Measurements from ENCODE around the gene ANO10. TPM values are rescaled to one million over a fixed set of nuclear protein-coding genes. Genes with fewer than 3 reads are reported as not detected.

The ANO10 gene
- total and polyA plus RNA-seq, 7 donors, result 9.0 to 30.5 (median 16.8) TPM

- intact Hi-C loops (cut with DNase I), result no loop called here
Measured at GRCh38 chr3:43425829-43426228, 196.0 kb downstream of the ANO10 start.

GRCh38 chr3:43423639-43424038 lies 198.2 kb downstream of the ANO10 start:
- Histone ChIP-seq H3K4me3 (no peak overlapping the region), H3K27ac (peak overlapping the region in 3 of 4 donors; percentile 31 to 78 (median 59)), H3K36me3 (no peaks in the 10 kb centered on the region), H3K27me3 (no peaks in the 10 kb centered on the region), H3K9me3 (no peaks in the 10 kb centered on the region), H3K4me1 (peaks cover 0 to 39% (median 29%) of the 10 kb centered on the region in 4 donors)
- no peak for TF ChIP-seq CTCF (IDR thresholded peaks at IDR 0.05)
- no peak for TF ChIP-seq POLR2A (IDR thresholded peaks at IDR 0.05)
- TF ChIP-seq EP300 (IDR thresholded peaks at IDR 0.05), result no peak
- no peak for TF ChIP-seq POLR2AphosphoS5 (IDR thresholded peaks at IDR 0.05)
- 62 to 66% methylated on average over 3 of the region's 3 CpGs for WGBS, 2 donors
- DNase-seq, result no peak
- intact Hi-C loops (cut with DNase I), result no loop called here

More at GRCh38 chr3:43425829-43426228, 196.0 kb downstream of the ANO10 start:
- no peak overlapping the region for H3K4me3 ChIP-seq
- WGBS, 2 donors, result 95 to 97% methylated on average over 4 of the region's 4 CpGs
- H3K9me3 ChIP-seq, result no peaks in the 10 kb centered on the region
- H3K27me3 ChIP-seq, result no peaks in the 10 kb centered on the region
- peak overlapping the region in 3 of 4 donors; percentile 57 to 78 (median 69) for H3K27ac ChIP-seq
- DNase-seq, result no peak
- peaks cover 0 to 34% (median 27%) of the 10 kb centered on the region in 4 donors for H3K4me1 ChIP-seq
- TF ChIP-seq POLR2A (IDR thresholded peaks at IDR 0.05) (no peak), POLR2AphosphoS5 (IDR thresholded peaks at IDR 0.05) (no peak), CTCF (IDR thresholded peaks at IDR 0.05) (no peak), EP300 (IDR thresholded peaks at IDR 0.05) (no peak)
- no peaks in the 10 kb centered on the region for H3K36me3 ChIP-seq

- TF ChIP-seq CTCF (IDR thresholded peaks at IDR 0.05), result no peak
- TF ChIP-seq EP300 (IDR thresholded peaks at IDR 0.05), result peak; percentile 36 to 95 (median 70)
- peak; percentile 49 to 90 (median 72) for TF ChIP-seq POLR2AphosphoS5 (IDR thresholded peaks at IDR 0.05)
- no peak for TF ChIP-seq POLR2A (IDR thresholded peaks at IDR 0.05)
- no peak overlapping the region for H3K4me3 ChIP-seq
- H3K27me3 ChIP-seq, result no peaks in the 10 kb centered on the region
- no peaks in the 10 kb centered on the region for H3K9me3 ChIP-seq
- no peaks in the 10 kb centered on the region for H3K36me3 ChIP-seq
- intact Hi-C loops (cut with DNase I), result no loop called here
- H3K27ac ChIP-seq, result peak overlapping the region; percentile 31 to 78 (median 48)
- peak; percentile 86 for DNase-seq
- WGBS, 2 donors, result 80 to 88% methylated on average over 3 of the region's 3 CpGs
- peaks cover 0 to 42% (median 31%) of the 10 kb centered on the region in 4 donors for H3K4me1 ChIP-seq
Measured at GRCh38 chr3:43423142-43423541, 198.7 kb downstream of the ANO10 start.

- intact Hi-C loops (cut with DNase I), result loop anchor here (5.0 kb wide), 1 partner anchor 131 kb away; the partner anchor contains the start of gene SNRK
- H3K4me3 ChIP-seq, result no peak overlapping the region
- DNase-seq, result no peak
Measured at GRCh38 chr3:43418601-43419272, 203.1 kb downstream of the ANO10 start.

More at GRCh38 chr3:43418601-43419272, 203.1 kb downstream of the ANO10 start:
- H3K9me3 ChIP-seq, result no peaks in the 10 kb centered on the region
- H3K36me3 ChIP-seq, result no peaks in the 10 kb centered on the region
- H3K4me1 ChIP-seq, result peaks cover 0 to 31% (median 22%) of the 10 kb centered on the region in 4 donors
- no peak for TF ChIP-seq CTCF (IDR thresholded peaks at IDR 0.05)
- TF ChIP-seq EP300 (IDR thresholded peaks at IDR 0.05), result peak in 2 of 4 donors; percentile 24 to 67
- no peak for TF ChIP-seq POLR2A (IDR thresholded peaks at IDR 0.05)
- TF ChIP-seq POLR2AphosphoS5 (IDR thresholded peaks at IDR 0.05), result peak in 3 of 4 donors; percentile 18 to 71 (median 53)
- WGBS, 2 donors, result 84 to 88% methylated on average over 8 of the region's 8 CpGs
- H3K27ac ChIP-seq, result peak overlapping the region in 3 of 4 donors; percentile 39 to 52 (median 47)
- H3K27me3 ChIP-seq, result no peaks in the 10 kb centered on the region
